Astrocyte (in vitro differentiated cells and primary cell): ENCODE results near the gene CLBA1. TPM values are rescaled to one million over a fixed set of nuclear protein-coding genes. Genes with fewer than 3 reads are reported as not detected.
A peak's percentile ranks its signal among the peaks of the same experiment; 100 is the strongest.

Source experiments
- DNase-seq: peaks from one replicate; pipeline ENCODE4 v3.0.0-alpha.2; 2010; ENCODE audit warnings: low read depth
- FAIRE-seq: peaks from 2 replicates; lab custom pipeline; 2011; peaks lifted over from hg19 to GRCh38; lab: Jason Lieb, UNC
- H2AFZ ChIP-seq: 2 replicates; pipeline ENCODE4 v1.6.0; 2012; ENCODE audit warnings: low read depth, low read length, inconsistent platforms
- H3K27ac ChIP-seq: 2 replicates; pipeline ENCODE4 v1.5.1; 2011; ENCODE audit warnings: low read depth, low read length, inconsistent platforms
- H3K27me3 ChIP-seq: 2 replicates; pipeline ENCODE4 v1.6.0; 2011; ENCODE audit warnings: low read length, inconsistent platforms; ENCODE audit not compliant: insufficient read depth
- H3K36me3 ChIP-seq: 2 replicates; pipeline ENCODE4 v1.5.1; 2011; ENCODE audit warnings: low read length, inconsistent platforms; ENCODE audit not compliant: insufficient read depth
- H3K4me1 ChIP-seq: 2 replicates; pipeline ENCODE4 v1.5.1; 2011; ENCODE audit warnings: low read length, inconsistent platforms; ENCODE audit not compliant: insufficient read depth
- H3K4me2 ChIP-seq: 2 replicates; pipeline ENCODE4 v1.6.0; 2012; ENCODE audit warnings: low read length, inconsistent platforms
- H3K4me3 ChIP-seq: 2 replicates; pipeline ENCODE4 v1.5.1; 2011; ENCODE audit warnings: low read depth, mild to moderate bottlenecking, low read length, inconsistent platforms; ENCODE audit not compliant: insufficient read depth
- H3K79me2 ChIP-seq: 2 replicates; pipeline ENCODE4 v1.6.0; 2012; ENCODE audit warnings: mild to moderate bottlenecking, low read length, inconsistent platforms; ENCODE audit not compliant: insufficient read depth
- H3K9ac ChIP-seq: 2 replicates; pipeline ENCODE4 v1.6.0; 2012; ENCODE audit warnings: mild to moderate bottlenecking, low read length, inconsistent platforms
- H3K9me3 ChIP-seq: 2 replicates; pipeline ENCODE4 v1.5.1; 2012; ENCODE audit warnings: low read depth, mild to moderate bottlenecking, low read length, inconsistent platforms; ENCODE audit not compliant: insufficient read depth
- H4K20me1 ChIP-seq: 2 replicates; pipeline ENCODE4 v1.6.0; 2012; ENCODE audit warnings: low read length, inconsistent platforms; ENCODE audit not compliant: insufficient read depth
- H3K27ac Mint-ChIP-seq: one replicate; pipeline ENCODE4 v1.8.0; 2021; ENCODE audit warnings: mild to moderate bottlenecking, mixed read lengths; ENCODE audit not compliant: unreplicated experiment
- H3K27me3 Mint-ChIP-seq: one replicate; pipeline ENCODE4 v1.8.0; 2021; ENCODE audit warnings: low read depth, mixed read lengths; ENCODE audit not compliant: unreplicated experiment
- H3K36me3 Mint-ChIP-seq: one replicate; pipeline ENCODE4 v1.8.0; 2021; ENCODE audit warnings: low read depth, mixed read lengths; ENCODE audit not compliant: unreplicated experiment
- H3K4me1 Mint-ChIP-seq: one replicate; pipeline ENCODE4 v1.8.0; 2021; ENCODE audit warnings: low read depth, mixed read lengths; ENCODE audit not compliant: unreplicated experiment
- H3K4me3 Mint-ChIP-seq: one replicate; pipeline ENCODE4 v1.8.0; 2021; ENCODE audit warnings: mild to moderate bottlenecking, moderate library complexity, mixed read lengths; ENCODE audit not compliant: unreplicated experiment
- H3K9me3 Mint-ChIP-seq: one replicate; pipeline ENCODE4 v1.8.0; 2021; ENCODE audit warnings: mild to moderate bottlenecking, mixed read lengths; ENCODE audit not compliant: unreplicated experiment
- CTCF ChIP-seq: IDR thresholded peaks from 2 replicates; pipeline ENCODE4 v1.5.1; 2011; ENCODE audit warnings: low read depth, mild to moderate bottlenecking, inconsistent platforms, low read length, moderate library complexity; ENCODE audit not compliant: insufficient read depth
- EZH2 ChIP-seq: IDR thresholded peaks from 2 replicates; pipeline ENCODE4 v1.6.1; 2012; ENCODE audit warnings: mild to moderate bottlenecking, low read length, inconsistent platforms; ENCODE audit not compliant: insufficient read depth
- total RNA-seq: library from RNA; stranded (reverse); gene quantifications from 2 replicates; pipeline ENCODE4 v1.2.1, GENCODE V29; 2021

The CLBA1 gene
- total RNA-seq, 1 donor from 2014 or later: 6.3 TPM

- Mint-ChIP-seq H3K4me3 (peak overlapping the region; percentile 90), H3K36me3 (no peaks in the 10 kb centered on the region), H3K9me3 (no peaks in the 10 kb centered on the region), H3K27ac (peak overlapping the region; percentile 92), H3K27me3 (no peaks in the 10 kb centered on the region), H3K4me1 (peaks cover 31% of the 10 kb centered on the region)
- DNase-seq: no peak
- Histone ChIP-seq H3K79me2 (peaks cover 46% of the 10 kb centered on the region), H3K4me3 (peak overlapping the region; percentile 74), H3K9ac (peak overlapping the region; percentile 86), H3K4me2 (peak overlapping the region; percentile 95), H3K27ac (peak overlapping the region; percentile 92), H4K20me1 (peaks cover 27% of the 10 kb centered on the region), H3K27me3 (no peaks in the 10 kb centered on the region), H3K36me3 (no peaks in the 10 kb centered on the region), H3K9me3 (no peaks in the 10 kb centered on the region), H2AFZ (no peak overlapping the region), H3K4me1 (peaks cover 66% of the 10 kb centered on the region)
- TF ChIP-seq EZH2: no peak
- no peak for TF ChIP-seq CTCF
- FAIRE-seq: no peak
Observed at GRCh38 chr14:105022276-105022670, 36.7 kb downstream of the CLBA1 start.

GRCh38 chr14:105023144-105023543 lies 37.6 kb downstream of the CLBA1 start:
- Histone ChIP-seq H3K36me3 (no peaks in the 10 kb centered on the region), H3K4me1 (peaks cover 73% of the 10 kb centered on the region), H3K9ac (peak overlapping the region; percentile 48), H3K4me3 (no peak overlapping the region), H3K4me2 (peak overlapping the region; percentile 95), H3K27me3 (no peaks in the 10 kb centered on the region), H3K9me3 (no peaks in the 10 kb centered on the region), H3K27ac (peak overlapping the region; percentile 92), H2AFZ (no peak overlapping the region), H4K20me1 (peaks cover 20% of the 10 kb centered on the region), H3K79me2 (peaks cover 38% of the 10 kb centered on the region)
- peak overlapping the region; percentile 55 for H3K4me3 Mint-ChIP-seq
- no peaks in the 10 kb centered on the region for H3K36me3 Mint-ChIP-seq
- TF ChIP-seq EZH2 (no peak), CTCF (no peak)
- H3K4me1 Mint-ChIP-seq: peaks cover 31% of the 10 kb centered on the region
- no peaks in the 10 kb centered on the region for H3K27me3 Mint-ChIP-seq
- DNase-seq: no peak
- FAIRE-seq: no peak
- no peaks in the 10 kb centered on the region for H3K9me3 Mint-ChIP-seq
- peak overlapping the region; percentile 94 for H3K27ac Mint-ChIP-seq

- Histone ChIP-seq H2AFZ (no peak overlapping the region), H3K9me3 (no peaks in the 10 kb centered on the region), H3K4me3 (no peak overlapping the region), H3K9ac (peak overlapping the region; percentile 67), H3K36me3 (no peaks in the 10 kb centered on the region), H3K79me2 (peaks cover 30% of the 10 kb centered on the region), H3K4me2 (peak overlapping the region; percentile 95), H3K27ac (peak overlapping the region; percentile 92), H3K4me1 (peaks cover 71% of the 10 kb centered on the region), H4K20me1 (peaks cover 13% of the 10 kb centered on the region), H3K27me3 (no peaks in the 10 kb centered on the region)
- peak; percentile 76 for DNase-seq
- no peaks in the 10 kb centered on the region for H3K36me3 Mint-ChIP-seq
- H3K27ac Mint-ChIP-seq: peak overlapping the region; percentile 94
- peaks cover 1% of the 10 kb centered on the region for H3K9me3 Mint-ChIP-seq
- no peak for FAIRE-seq
- peaks cover 30% of the 10 kb centered on the region for H3K4me1 Mint-ChIP-seq
- no peaks in the 10 kb centered on the region for H3K27me3 Mint-ChIP-seq
- TF ChIP-seq CTCF: no peak
- TF ChIP-seq EZH2: no peak
- peak overlapping the region; percentile 40 for H3K4me3 Mint-ChIP-seq
Observed at GRCh38 chr14:105023791-105024480, 38.3 kb downstream of the CLBA1 start.
